ENCODE data around the gene CACHD1.

DNA sequence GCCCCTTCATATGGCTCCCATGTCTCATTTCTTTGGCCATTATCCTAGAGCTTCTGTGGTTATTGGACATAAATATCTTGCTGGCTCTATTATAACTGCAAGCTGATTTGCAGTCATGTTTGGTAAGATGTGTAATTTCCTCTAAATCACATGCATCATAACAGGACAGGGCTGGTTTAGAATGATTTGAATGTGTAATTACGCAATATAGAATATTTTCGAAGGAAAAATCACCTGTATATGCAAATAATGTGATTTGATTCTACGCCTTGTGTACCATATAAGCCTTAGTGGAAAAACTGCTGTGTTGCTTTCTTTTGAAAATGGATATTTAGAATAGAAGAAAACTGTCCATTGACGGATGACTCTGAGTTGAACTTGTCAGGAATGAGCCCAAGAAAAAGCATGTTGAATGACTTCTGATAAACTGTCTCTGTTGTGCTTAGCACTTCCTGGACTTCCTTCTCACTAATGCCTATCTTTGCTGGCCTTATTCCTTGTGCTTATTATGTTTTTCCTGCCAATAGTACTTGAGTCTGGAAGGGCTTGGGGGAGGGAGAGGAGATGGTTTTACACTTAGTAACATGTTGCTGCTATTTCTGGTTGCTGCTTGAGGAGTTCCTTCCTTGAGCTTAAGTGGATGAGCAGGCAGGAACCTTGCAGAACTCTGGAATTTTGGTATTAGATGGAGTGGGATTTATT lies 6.5 kb downstream of the CACHD1 start:
- TF ChIP-seq, protein P1, sequence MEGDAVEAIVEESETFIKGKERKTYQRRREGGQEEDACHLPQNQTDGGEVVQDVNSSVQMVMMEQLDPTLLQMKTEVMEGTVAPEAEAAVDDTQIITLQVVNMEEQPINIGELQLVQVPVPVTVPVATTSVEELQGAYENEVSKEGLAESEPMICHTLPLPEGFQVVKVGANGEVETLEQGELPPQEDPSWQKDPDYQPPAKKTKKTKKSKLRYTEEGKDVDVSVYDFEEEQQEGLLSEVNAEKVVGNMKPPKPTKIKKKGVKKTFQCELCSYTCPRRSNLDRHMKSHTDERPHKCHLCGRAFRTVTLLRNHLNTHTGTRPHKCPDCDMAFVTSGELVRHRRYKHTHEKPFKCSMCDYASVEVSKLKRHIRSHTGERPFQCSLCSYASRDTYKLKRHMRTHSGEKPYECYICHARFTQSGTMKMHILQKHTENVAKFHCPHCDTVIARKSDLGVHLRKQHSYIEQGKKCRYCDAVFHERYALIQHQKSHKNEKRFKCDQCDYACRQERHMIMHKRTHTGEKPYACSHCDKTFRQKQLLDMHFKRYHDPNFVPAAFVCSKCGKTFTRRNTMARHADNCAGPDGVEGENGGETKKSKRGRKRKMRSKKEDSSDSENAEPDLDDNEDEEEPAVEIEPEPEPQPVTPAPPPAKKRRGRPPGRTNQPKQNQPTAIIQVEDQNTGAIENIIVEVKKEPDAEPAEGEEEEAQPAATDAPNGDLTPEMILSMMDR (IDR thresholded peaks at IDR 0.05) = no peak
- TF ChIP-seq POLR2A (IDR thresholded peaks at IDR 0.05) = no peak
